Activated CD4-positive, alpha-beta memory T cell treated with anti-CD3 and anti-CD28 coated beads, Interleukin-2, amount 10 ng/mL, durations not matched to agents 7 days and 5 days (primary cell): ENCODE results near the gene MRPL39. TPM values are rescaled to one million over a fixed set of nuclear protein-coding genes. Genes with fewer than 3 reads are reported as not detected.

Experiments used
- CTCF ChIA-PET: fragments of 350-600 bp; sonication (Branson Sonifier 250); formaldehyde crosslinking; loops from one replicate; lab custom pipeline; 2021; ENCODE audit warnings: antibody characterized with exemption, inconsistent platforms; lab: Charles Lee
- POLR2A ChIA-PET: fragments of 350-600 bp; sonication (Branson Sonifier 250); formaldehyde crosslinking; loops from one replicate; lab custom pipeline; 2021; ENCODE audit warnings: antibody characterized with exemption; lab: Charles Lee
- DNase-seq: peaks from one replicate; pipeline ENCODE4 v3.0.0-alpha.2; 2020
- H3K27ac Mint-ChIP-seq: one replicate; pipeline ENCODE4 v1.8.0; 2021; ENCODE audit warnings: mild to moderate bottlenecking, mixed read lengths
- H3K27me3 Mint-ChIP-seq: one replicate; pipeline ENCODE4 v1.8.0; 2021; ENCODE audit warnings: mixed read lengths
- H3K36me3 Mint-ChIP-seq: one replicate; pipeline ENCODE4 v1.8.0; 2021; ENCODE audit warnings: low read depth, mixed read lengths
- H3K4me1 Mint-ChIP-seq: one replicate; pipeline ENCODE4 v1.8.0; 2021; ENCODE audit warnings: mixed read lengths
- H3K4me3 Mint-ChIP-seq: one replicate; pipeline ENCODE4 v1.8.0; 2021; ENCODE audit warnings: mild to moderate bottlenecking, mixed read lengths
- H3K9me3 Mint-ChIP-seq: one replicate; pipeline ENCODE4 v1.8.0; 2021; ENCODE audit warnings: mixed read lengths
- total RNA-seq, 2 experiments: library from RNA; stranded (reverse); gene quantifications; one replicate each; pipeline ENCODE4 v1.2.3, GENCODE V29; 2021

Gene MRPL39
- total RNA-seq, 2 experiments from 2014 or later, result 36.5 to 37.8 TPM

- H3K27me3 Mint-ChIP-seq, result no peaks in the 10 kb centered on the region
- peak overlapping the region; percentile 15 for H3K4me3 Mint-ChIP-seq
Measured at GRCh38 chr21:25550352-25551120, 56.7 kb downstream of the MRPL39 start.

DNA sequence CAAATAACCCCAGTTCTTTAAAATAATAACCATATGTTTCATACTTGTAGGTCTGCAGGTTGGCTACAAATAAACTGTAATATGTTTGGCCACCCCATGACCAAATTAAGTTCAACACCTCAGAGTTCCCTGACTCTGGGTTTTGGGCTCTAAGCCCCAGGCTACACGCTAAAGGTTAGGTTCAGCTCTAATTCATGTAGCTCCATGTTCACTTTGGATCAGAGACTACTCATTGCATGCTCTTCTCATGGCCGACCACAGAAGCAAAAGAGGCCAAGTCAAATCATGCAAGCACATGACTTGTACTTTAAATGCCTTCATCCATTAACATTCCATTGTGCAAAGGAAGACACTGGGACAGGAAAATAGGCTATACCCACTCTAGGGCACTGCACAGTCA is 66.2 kb downstream of the MRPL39 start:
- ChIA-PET POLR2A (no interaction called here), CTCF (interaction anchor here (1.3 kb wide), 1 partner anchor 9 kb away, joined by 3 read pairs; no protein-coding TSS in a partner anchor)
- no peaks in the 10 kb centered on the region for H3K27me3 Mint-ChIP-seq
- H3K4me3 Mint-ChIP-seq, result no peak overlapping the region
- H3K27ac Mint-ChIP-seq, result no peak overlapping the region
- DNase-seq, result no peak
- peaks cover 17% of the 10 kb centered on the region for H3K9me3 Mint-ChIP-seq
- H3K36me3 Mint-ChIP-seq, result no peaks in the 10 kb centered on the region
- H3K4me1 Mint-ChIP-seq, result no peaks in the 10 kb centered on the region

More at GRCh38 chr21:25550352-25551120, 56.7 kb downstream of the MRPL39 start:
- no peak for DNase-seq
- Mint-ChIP-seq H3K4me1 (peaks cover 25% of the 10 kb centered on the region), H3K36me3 (no peaks in the 10 kb centered on the region), H3K9me3 (peaks cover 6% of the 10 kb centered on the region), H3K27ac (peak overlapping the region; percentile 38)
- ChIA-PET POLR2A (interaction anchor here (0.7 to 1.6 kb wide), 3 partner anchors 9 to 86 kb away, joined by 3 to 7 read pairs (median 4); no protein-coding TSS in a partner anchor), CTCF (interaction anchor here (1.0 kb wide), 1 partner anchor 10 kb away, joined by 3 read pairs; no protein-coding TSS in a partner anchor)

DNA sequence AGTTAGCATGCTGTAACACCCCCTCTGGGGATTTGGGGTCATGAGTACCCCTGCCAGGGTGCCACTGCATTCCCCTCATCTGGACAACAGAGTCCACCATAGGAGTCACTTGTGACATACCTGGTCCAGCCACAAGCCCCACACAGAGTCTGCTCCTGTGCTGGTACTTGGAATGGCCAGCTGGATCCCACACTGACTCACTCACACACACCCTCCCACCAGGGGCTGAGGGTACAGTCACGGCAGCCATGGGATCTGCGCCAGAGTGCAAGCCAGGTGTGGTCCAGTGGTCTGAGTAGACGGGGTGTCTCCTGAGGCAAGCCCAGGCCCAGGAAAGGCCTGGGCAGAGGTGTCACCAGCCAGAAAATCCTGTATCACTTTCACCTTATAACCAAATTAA is 67.7 kb downstream of the MRPL39 start:
- ChIA-PET POLR2A (no interaction called here), CTCF (no interaction called here)
- Mint-ChIP-seq H3K4me1 (no peaks in the 10 kb centered on the region), H3K4me3 (no peak overlapping the region), H3K9me3 (peaks cover 15% of the 10 kb centered on the region), H3K36me3 (no peaks in the 10 kb centered on the region), H3K27ac (no peak overlapping the region), H3K27me3 (no peaks in the 10 kb centered on the region)
- no peak for DNase-seq

DNA sequence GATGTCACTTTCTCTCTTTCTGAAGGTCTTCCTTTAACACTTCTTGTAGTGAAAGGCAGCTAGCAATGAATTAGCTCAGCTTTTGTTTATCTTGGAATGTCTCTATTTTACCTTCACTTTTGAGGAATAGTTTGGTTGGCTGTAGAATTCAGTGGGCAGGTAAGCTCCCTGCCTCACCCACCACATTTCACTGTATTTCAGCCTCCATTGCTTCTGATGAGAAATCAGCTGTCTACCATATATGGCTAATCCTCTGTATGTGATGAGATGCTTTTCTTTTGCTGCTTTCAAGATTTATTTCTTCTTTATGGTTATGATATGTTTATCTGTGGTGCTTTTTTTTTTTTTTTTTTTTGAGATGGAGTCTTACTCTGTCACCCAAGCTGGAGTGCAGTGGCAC is 70.1 kb downstream of the MRPL39 start:
- POLR2A ChIA-PET, result no interaction called here
- CTCF ChIA-PET, result no interaction called here

GRCh38 chr21:25536752-25537151 is 70.5 kb downstream of the MRPL39 start:
- Mint-ChIP-seq H3K27ac (no peak overlapping the region), H3K4me3 (no peak overlapping the region), H3K27me3 (no peaks in the 10 kb centered on the region), H3K4me1 (no peaks in the 10 kb centered on the region), H3K9me3 (peaks cover 18% of the 10 kb centered on the region), H3K36me3 (no peaks in the 10 kb centered on the region)
- no peak for DNase-seq
- ChIA-PET CTCF (no interaction called here), POLR2A (no interaction called here)

More for the DNA sequence above, 70.1 kb downstream of the MRPL39 start:
- Mint-ChIP-seq H3K27me3 (no peaks in the 10 kb centered on the region), H3K4me1 (no peaks in the 10 kb centered on the region), H3K27ac (no peak overlapping the region), H3K9me3 (peaks cover 17% of the 10 kb centered on the region), H3K36me3 (no peaks in the 10 kb centered on the region), H3K4me3 (no peak overlapping the region)
- DNase-seq, result no peak

GRCh38 chr21:25535849-25536248 is 71.4 kb downstream of the MRPL39 start:
- ChIA-PET CTCF (no interaction called here), POLR2A (no interaction called here)
- no peaks in the 10 kb centered on the region for H3K4me1 Mint-ChIP-seq
- no peak for DNase-seq
- H3K4me3 Mint-ChIP-seq, result no peak overlapping the region
- H3K27ac Mint-ChIP-seq, result no peak overlapping the region
- H3K27me3 Mint-ChIP-seq, result no peaks in the 10 kb centered on the region
- no peaks in the 10 kb centered on the region for H3K36me3 Mint-ChIP-seq
- peaks cover 23% of the 10 kb centered on the region for H3K9me3 Mint-ChIP-seq

Other genes with a start within 250 kb of the MRPL39 start
- under 1 TPM; 0.30 to 0.33 TPM for gene JAM2, start 31.8 kb upstream of the MRPL39 start, total RNA-seq
- 100 to 1,000 TPM; 109 to 118 TPM for gene ATP5PF, start 127.4 kb upstream of the MRPL39 start, total RNA-seq
- gene GABPA, start 127.5 kb upstream of the MRPL39 start, total RNA-seq, result 10 to 100 TPM; 25.6 to 27.7 TPM